Stimulated activated memory B cell treated with anti-CD40 and anti-IgM and Interleukin-4, amounts not matched to agents 10 μg/mL and 1 μg/mL and 100 μg/mL, for 72 hours (primary cell): Measurements from ENCODE around the gene GMDS.

ENCODE experiments used
- ATAC-seq: fragments of 150-1000 bp; cut with Tn5 transposase; 2 replicates; pipeline ENCODE4 v1.10.0; 2021
- H3K27ac Mint-ChIP-seq: one replicate; pipeline ENCODE4 v1.8.0; 2022; ENCODE audit warnings: mild to moderate bottlenecking, mixed read lengths
- H3K27me3 Mint-ChIP-seq: one replicate; pipeline ENCODE4 v1.8.0; 2022; ENCODE audit warnings: mixed read lengths
- H3K36me3 Mint-ChIP-seq: one replicate; pipeline ENCODE4 v1.8.0; 2022; ENCODE audit warnings: mixed read lengths
- H3K4me1 Mint-ChIP-seq: one replicate; pipeline ENCODE4 v1.8.0; 2022; ENCODE audit warnings: mixed read lengths
- H3K4me3 Mint-ChIP-seq: one replicate; pipeline ENCODE4 v1.8.0; 2022; ENCODE audit warnings: mild to moderate bottlenecking, moderate library complexity, mixed read lengths
- H3K9me3 Mint-ChIP-seq: one replicate; pipeline ENCODE4 v1.8.0; 2022; ENCODE audit warnings: mixed read lengths

The GMDS gene

DNA sequence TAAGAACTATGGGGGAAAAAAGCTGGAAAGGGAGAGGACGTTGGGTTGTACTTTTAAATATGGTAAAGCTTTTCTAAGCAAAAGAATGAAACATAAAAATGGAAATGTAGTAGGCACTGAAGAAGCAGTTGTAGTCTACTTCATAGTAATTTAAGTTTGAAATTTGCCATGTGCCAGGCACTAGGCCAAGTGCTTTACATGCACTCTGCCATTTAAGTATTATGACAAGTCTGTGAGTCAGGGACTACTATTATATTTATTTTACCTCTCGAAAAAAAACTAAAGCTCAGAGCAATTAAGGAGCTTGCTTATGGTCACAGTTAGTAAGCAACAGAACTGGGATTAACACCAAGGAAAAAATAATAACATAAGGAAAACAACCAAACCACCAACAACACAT, 257.8 kb downstream of the GMDS start:
- H3K4me1 Mint-ChIP-seq: no peaks in the 10 kb centered on the region
- peaks cover 13% of the 10 kb centered on the region for H3K9me3 Mint-ChIP-seq
- H3K36me3 Mint-ChIP-seq: peaks cover 37% of the 10 kb centered on the region
- no peak overlapping the region for H3K27ac Mint-ChIP-seq
- no peak for ATAC-seq
- H3K27me3 Mint-ChIP-seq: no peaks in the 10 kb centered on the region
- H3K4me3 Mint-ChIP-seq: no peak overlapping the region

DNA sequence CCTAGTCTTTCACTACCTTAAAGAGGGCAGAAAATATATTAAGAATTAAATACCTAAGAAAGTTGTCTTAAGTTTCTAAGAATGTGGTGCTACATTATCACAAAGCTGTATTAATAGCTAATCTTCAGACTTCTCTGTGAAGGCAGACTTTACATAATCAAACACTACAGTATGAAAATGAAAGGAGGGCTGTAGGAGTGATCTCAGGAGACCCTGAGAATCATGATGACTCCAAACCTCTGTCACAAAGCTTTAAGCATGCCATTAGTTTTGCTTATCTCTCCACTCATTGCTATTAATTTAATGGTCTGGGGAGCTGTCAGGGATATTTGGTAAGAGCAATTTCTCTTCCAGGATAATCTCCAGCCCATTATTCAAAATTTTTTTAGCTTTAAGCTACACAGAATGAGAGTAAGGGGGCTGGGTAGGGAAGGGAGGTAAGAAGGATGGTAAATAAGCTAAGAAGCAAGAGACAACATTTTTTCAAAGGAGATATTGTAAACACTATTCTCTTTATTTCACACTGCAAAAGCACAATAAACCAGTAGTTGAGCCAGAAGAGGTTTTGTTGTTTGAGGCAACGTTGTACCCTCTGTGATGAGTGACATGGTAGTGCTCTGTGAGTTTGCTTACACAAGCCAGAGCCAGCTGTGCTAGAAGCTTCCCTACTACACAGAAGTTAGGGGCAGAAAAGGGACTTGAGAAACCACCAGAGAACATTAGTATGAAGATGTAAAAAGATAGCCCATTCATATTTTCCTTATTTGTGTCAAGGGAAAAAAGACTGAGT, 258.8 kb downstream of the GMDS start:
- Mint-ChIP-seq H3K27me3 (no peaks in the 10 kb centered on the region), H3K4me3 (no peak overlapping the region), H3K9me3 (peaks cover 19% of the 10 kb centered on the region), H3K27ac (no peak overlapping the region), H3K4me1 (no peaks in the 10 kb centered on the region), H3K36me3 (peaks cover 40% of the 10 kb centered on the region)
- no peak for ATAC-seq

DNA sequence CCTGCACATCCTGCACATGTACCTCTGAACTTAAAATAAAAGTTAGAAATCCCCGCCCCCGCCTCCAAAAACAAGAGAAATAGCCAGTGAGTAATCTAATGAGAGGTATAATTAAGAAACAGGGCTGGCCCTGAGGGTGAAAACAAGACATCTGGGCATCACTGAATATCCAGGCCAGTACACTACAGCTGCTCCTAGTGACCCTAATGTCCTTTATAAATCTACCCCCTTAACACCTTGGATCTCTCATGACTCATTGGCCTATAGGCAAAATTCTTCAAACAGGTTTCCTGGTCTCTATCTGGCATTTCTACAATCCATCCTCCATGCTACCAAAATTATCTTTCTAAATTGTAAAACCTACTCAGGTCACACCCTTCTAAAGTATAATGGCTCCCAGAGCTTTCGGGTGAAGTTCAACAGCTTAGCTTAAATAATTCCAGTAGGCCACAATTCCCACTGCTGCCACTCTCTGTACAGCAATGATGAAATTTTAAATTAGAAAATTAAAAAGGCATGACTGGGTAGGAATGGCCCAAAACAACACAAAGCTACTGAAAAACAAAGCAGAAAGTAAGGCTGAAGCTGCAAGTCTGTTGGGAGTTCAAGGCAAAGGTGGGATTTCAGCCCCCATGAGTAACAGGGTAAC, 260.9 kb downstream of the GMDS start:
- H3K36me3 Mint-ChIP-seq: peaks cover 50% of the 10 kb centered on the region
- H3K4me3 Mint-ChIP-seq: no peak overlapping the region
- no peak for ATAC-seq
- peaks cover 34% of the 10 kb centered on the region for H3K9me3 Mint-ChIP-seq
- no peaks in the 10 kb centered on the region for H3K4me1 Mint-ChIP-seq
- no peak overlapping the region for H3K27ac Mint-ChIP-seq
- no peaks in the 10 kb centered on the region for H3K27me3 Mint-ChIP-seq

GRCh38 chr6:1983850-1984249, 261.6 kb downstream of the GMDS start:
- Mint-ChIP-seq H3K27me3 (no peaks in the 10 kb centered on the region), H3K9me3 (peaks cover 38% of the 10 kb centered on the region), H3K4me3 (no peak overlapping the region), H3K4me1 (no peaks in the 10 kb centered on the region), H3K36me3 (peaks cover 57% of the 10 kb centered on the region), H3K27ac (no peak overlapping the region)
- no peak for ATAC-seq

GRCh38 chr6:1972962-1973361, 272.4 kb downstream of the GMDS start:
- peaks cover 28% of the 10 kb centered on the region for H3K36me3 Mint-ChIP-seq
- H3K27ac Mint-ChIP-seq: no peak overlapping the region
- no peak overlapping the region for H3K4me3 Mint-ChIP-seq
- no peak for ATAC-seq
- H3K27me3 Mint-ChIP-seq: no peaks in the 10 kb centered on the region
- H3K4me1 Mint-ChIP-seq: peaks cover 8% of the 10 kb centered on the region
- no peaks in the 10 kb centered on the region for H3K9me3 Mint-ChIP-seq

GRCh38 chr6:1971612-1972011, 273.8 kb downstream of the GMDS start:
- Mint-ChIP-seq H3K27ac (no peak overlapping the region), H3K27me3 (no peaks in the 10 kb centered on the region), H3K36me3 (peaks cover 25% of the 10 kb centered on the region), H3K4me3 (no peak overlapping the region), H3K4me1 (peaks cover 8% of the 10 kb centered on the region), H3K9me3 (no peaks in the 10 kb centered on the region)
- no peak for ATAC-seq

DNA sequence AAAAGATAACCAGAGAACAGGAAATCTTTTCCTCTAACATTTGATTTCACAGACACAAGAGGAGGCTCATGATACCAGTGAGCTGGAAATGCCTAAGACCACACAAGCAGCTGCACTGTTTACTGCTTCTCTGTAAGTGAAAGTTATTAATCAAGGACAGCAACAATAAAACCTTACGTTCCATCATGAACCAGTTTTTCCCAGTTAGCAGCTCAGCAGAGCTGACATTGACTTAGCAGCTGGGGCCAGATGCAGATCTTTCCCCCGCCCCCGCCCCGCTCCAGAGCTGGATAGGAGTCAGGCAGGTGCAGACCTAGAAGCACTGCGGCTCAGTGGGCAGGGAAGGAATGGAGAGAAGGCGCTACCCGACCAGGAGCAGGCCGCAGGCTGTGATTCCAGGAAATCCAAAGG, 275.2 kb downstream of the GMDS start:
- ATAC-seq: no peak
- H3K4me1 Mint-ChIP-seq: peaks cover 8% of the 10 kb centered on the region
- H3K9me3 Mint-ChIP-seq: peaks cover under 1% of the 10 kb centered on the region
- H3K36me3 Mint-ChIP-seq: peaks cover 31% of the 10 kb centered on the region
- H3K4me3 Mint-ChIP-seq: no peak overlapping the region
- H3K27me3 Mint-ChIP-seq: no peaks in the 10 kb centered on the region
- H3K27ac Mint-ChIP-seq: no peak overlapping the region

- Mint-ChIP-seq H3K9me3 (peaks cover 3% of the 10 kb centered on the region), H3K4me3 (no peak overlapping the region), H3K27ac (no peak overlapping the region), H3K4me1 (peaks cover 5% of the 10 kb centered on the region), H3K27me3 (no peaks in the 10 kb centered on the region), H3K36me3 (peaks cover 30% of the 10 kb centered on the region)
- no peak for ATAC-seq
These were observed 278.7 kb downstream of the GMDS start for GRCh38 chr6:1966713-1967112.

GRCh38 chr6:1965596-1966224, 279.7 kb downstream of the GMDS start:
- H3K27me3 Mint-ChIP-seq: no peaks in the 10 kb centered on the region
- H3K36me3 Mint-ChIP-seq: peaks cover 32% of the 10 kb centered on the region
- no peak overlapping the region for H3K27ac Mint-ChIP-seq
- ATAC-seq: no peak
- H3K4me1 Mint-ChIP-seq: peaks cover 6% of the 10 kb centered on the region
- peaks cover 3% of the 10 kb centered on the region for H3K9me3 Mint-ChIP-seq
- H3K4me3 Mint-ChIP-seq: no peak overlapping the region

DNA sequence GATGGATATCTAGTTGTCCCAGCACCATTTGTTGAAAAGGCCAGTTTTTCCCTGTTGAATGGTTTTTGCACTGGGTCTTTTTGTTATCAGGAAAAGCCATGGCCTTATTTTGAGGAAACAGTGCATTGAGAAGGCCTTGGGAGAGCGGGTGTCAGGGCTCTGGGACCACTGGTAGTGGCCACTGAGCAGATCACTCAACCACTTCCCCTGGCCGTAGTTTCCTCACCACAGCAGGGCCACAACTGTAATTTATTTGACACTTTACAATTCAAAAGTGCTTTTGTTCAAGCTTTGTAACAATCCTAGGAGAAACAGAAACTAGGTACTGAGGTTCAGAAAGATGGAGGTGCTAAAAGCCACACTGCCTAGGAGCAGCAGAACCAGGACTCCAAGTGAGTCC, 281.8 kb downstream of the GMDS start:
- Mint-ChIP-seq H3K27ac (no peak overlapping the region), H3K36me3 (peaks cover 37% of the 10 kb centered on the region), H3K9me3 (peaks cover 3% of the 10 kb centered on the region), H3K27me3 (no peaks in the 10 kb centered on the region), H3K4me3 (no peak overlapping the region), H3K4me1 (peaks cover 6% of the 10 kb centered on the region)
- ATAC-seq: no peak

GRCh38 chr6:1962201-1962600, 283.2 kb downstream of the GMDS start:
- Mint-ChIP-seq H3K36me3 (peaks cover 32% of the 10 kb centered on the region), H3K4me1 (peaks cover 6% of the 10 kb centered on the region), H3K9me3 (peaks cover 3% of the 10 kb centered on the region), H3K27me3 (no peaks in the 10 kb centered on the region), H3K4me3 (no peak overlapping the region), H3K27ac (no peak overlapping the region)
- ATAC-seq: no peak

DNA sequence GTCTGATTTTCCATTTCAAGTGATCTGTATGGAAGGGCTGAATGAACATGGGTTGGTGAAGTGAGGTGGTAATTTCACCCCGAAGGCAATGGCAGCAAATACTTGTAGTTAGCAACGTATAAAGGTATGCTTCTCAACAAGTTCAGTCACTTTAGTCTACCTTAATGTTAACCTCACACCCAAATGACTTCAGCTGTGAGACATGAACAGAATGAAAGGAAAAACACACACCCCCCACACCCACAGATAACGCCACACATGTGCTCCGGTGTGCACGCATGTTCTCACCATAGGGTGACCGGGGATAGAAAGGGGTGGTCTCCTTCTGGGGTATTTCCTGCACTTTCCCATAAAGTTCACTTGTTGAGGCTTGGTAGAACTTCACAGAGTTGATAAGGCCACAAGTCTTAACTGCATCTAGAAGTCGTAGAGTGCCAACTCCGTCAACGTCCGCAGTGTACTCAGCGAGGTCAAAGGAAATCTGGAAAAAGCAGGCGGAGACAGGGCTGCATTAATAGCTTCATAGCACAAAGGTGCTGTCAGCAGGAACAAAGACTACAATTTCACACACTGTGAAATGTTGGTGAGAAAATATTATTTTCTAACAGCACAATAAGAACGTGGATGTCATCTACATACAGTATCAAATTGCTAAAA, 284.8 kb downstream of the GMDS start:
- Mint-ChIP-seq H3K4me1 (peaks cover 6% of the 10 kb centered on the region), H3K27me3 (no peaks in the 10 kb centered on the region), H3K36me3 (peaks cover 17% of the 10 kb centered on the region), H3K27ac (no peak overlapping the region), H3K4me3 (no peak overlapping the region), H3K9me3 (peaks cover 3% of the 10 kb centered on the region)
- ATAC-seq: no peak

GRCh38 chr6:1958257-1958656, 287.1 kb downstream of the GMDS start:
- Mint-ChIP-seq H3K27ac (no peak overlapping the region), H3K27me3 (no peaks in the 10 kb centered on the region), H3K36me3 (peaks cover 7% of the 10 kb centered on the region), H3K4me3 (no peak overlapping the region), H3K9me3 (no peaks in the 10 kb centered on the region), H3K4me1 (peaks cover 6% of the 10 kb centered on the region)
- no peak for ATAC-seq

DNA sequence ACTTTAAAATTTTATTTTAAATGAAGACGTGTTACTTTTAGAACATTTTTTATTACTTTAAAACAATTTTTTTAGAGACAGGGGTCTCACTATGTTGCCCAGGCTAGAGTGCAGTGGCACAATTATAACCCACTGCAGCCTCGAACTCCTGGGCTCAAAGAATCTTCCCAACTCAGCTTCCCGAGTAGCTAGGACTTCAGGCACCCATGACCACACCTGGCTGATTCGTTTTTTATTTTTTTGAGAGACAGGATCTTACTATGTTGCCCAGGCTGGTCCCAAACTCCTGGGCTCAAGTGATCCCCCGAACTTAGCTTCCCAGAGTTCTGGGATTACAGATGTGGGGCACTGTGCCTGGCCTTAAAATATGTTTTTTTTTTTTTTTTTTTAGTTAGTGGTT, 287.7 kb downstream of the GMDS start:
- Mint-ChIP-seq H3K27ac (no peak overlapping the region), H3K4me3 (no peak overlapping the region), H3K9me3 (no peaks in the 10 kb centered on the region)

GRCh38 chr6:1952740-1953360, 292.6 kb downstream of the GMDS start:
- no peak for ATAC-seq
- H3K4me3 Mint-ChIP-seq: no peak overlapping the region
- H3K9me3 Mint-ChIP-seq: no peaks in the 10 kb centered on the region
- H3K27ac Mint-ChIP-seq: no peak overlapping the region
- H3K4me1 Mint-ChIP-seq: no peaks in the 10 kb centered on the region
- H3K36me3 Mint-ChIP-seq: peaks cover 23% of the 10 kb centered on the region
- no peaks in the 10 kb centered on the region for H3K27me3 Mint-ChIP-seq

More for the DNA sequence above, 287.7 kb downstream of the GMDS start:
- no peak for ATAC-seq
- Mint-ChIP-seq H3K4me1 (peaks cover 6% of the 10 kb centered on the region), H3K27me3 (no peaks in the 10 kb centered on the region), H3K36me3 (peaks cover 8% of the 10 kb centered on the region)
